ENCODE data around the gene GPX5.

GPX5 gene

DNA sequence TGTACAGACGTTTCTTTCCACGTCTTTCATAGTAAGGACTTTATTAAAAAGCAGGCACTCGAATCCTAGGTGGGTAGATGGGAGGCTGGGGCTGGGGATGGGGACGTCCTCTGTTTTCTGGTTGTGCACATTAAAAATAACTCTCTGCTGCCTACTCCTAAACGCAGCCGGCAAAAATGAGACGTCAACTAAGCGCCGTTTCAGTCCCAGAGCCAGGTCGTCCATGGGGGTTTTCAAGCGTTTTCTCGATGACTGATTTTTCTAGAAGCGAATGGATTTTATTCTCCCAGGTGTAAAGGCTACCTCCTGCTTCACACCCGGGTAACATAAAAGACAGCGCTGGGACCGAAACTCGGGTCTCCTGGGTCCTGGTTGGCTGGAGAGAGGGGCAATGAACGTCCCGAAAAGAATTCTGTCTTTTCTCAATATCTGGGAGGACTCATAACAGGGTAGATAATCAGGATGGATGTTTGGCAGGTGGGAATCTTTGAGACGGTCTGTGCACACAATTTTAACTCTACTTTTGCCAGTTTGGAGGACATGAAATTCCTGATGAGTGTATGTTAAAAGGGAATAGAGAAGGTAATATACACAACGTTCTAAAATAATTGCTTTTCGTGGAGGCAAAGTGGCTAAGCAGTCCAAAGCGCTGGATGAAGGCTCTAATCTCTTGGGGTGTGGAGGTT is 35.3 kb upstream of the GPX5 start:
- no peak for TF ChIP-seq CREB1 (IDR thresholded peaks at IDR 0.05; ENCODE audit: low read depth)

DNA sequence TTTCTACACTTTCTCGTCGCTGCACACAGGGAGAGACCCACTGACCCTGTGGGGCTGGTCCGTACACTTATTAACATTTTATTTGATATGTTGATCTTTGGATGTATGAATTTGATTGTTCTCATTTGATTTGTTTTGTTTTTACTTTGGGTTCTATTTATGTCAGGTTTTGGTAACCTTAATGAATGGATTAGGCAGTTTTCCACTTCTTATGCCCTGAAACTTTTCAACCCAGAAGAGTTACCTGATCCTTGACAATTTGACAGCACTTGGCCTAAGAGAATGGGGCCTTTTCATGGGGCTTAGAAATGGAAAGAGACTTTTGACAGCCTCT is 33.7 kb upstream of the GPX5 start:
- TF ChIP-seq, protein P1, sequence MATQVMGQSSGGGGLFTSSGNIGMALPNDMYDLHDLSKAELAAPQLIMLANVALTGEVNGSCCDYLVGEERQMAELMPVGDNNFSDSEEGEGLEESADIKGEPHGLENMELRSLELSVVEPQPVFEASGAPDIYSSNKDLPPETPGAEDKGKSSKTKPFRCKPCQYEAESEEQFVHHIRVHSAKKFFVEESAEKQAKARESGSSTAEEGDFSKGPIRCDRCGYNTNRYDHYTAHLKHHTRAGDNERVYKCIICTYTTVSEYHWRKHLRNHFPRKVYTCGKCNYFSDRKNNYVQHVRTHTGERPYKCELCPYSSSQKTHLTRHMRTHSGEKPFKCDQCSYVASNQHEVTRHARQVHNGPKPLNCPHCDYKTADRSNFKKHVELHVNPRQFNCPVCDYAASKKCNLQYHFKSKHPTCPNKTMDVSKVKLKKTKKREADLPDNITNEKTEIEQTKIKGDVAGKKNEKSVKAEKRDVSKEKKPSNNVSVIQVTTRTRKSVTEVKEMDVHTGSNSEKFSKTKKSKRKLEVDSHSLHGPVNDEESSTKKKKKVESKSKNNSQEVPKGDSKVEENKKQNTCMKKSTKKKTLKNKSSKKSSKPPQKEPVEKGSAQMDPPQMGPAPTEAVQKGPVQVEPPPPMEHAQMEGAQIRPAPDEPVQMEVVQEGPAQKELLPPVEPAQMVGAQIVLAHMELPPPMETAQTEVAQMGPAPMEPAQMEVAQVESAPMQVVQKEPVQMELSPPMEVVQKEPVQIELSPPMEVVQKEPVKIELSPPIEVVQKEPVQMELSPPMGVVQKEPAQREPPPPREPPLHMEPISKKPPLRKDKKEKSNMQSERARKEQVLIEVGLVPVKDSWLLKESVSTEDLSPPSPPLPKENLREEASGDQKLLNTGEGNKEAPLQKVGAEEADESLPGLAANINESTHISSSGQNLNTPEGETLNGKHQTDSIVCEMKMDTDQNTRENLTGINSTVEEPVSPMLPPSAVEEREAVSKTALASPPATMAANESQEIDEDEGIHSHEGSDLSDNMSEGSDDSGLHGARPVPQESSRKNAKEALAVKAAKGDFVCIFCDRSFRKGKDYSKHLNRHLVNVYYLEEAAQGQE (IDR thresholded peaks at IDR 0.05; ENCODE audit: low read depth): no peak
- TF ChIP-seq, protein P2, sequence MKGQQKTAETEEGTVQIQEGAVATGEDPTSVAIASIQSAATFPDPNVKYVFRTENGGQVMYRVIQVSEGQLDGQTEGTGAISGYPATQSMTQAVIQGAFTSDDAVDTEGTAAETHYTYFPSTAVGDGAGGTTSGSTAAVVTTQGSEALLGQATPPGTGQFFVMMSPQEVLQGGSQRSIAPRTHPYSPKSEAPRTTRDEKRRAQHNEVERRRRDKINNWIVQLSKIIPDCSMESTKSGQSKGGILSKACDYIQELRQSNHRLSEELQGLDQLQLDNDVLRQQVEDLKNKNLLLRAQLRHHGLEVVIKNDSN (IDR thresholded peaks at IDR 0.05): no peak

DNA sequence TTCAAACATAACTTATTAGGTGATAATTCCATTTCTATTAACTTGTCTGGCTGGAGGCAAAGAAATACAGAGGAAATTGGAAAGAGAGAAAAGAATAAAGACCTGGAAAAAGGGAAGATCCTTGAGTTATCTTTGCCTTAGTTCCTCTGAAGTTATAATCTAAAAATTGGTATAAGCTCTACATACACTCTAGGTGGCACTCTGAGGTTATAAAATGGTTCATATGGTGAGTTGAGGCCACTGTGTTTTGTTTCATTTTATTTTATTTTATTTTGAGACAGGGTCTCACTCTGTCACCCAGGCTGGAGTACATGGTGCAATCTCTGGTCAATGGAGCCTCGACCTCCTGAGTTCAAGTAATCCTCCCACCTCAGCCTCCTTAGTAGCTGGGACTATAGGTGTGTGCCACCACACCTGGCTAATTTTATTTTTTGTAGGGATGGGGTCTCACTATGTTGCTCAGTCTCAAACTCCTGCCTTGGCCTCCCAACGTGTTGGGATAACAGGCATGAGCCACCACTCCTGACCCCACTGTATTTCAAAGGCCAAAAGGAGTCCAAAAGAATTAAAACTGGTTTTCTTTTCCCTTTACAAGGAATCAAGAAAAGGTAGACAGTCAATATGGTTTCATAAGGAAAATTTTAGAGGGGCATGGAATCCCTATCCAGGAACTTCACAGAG is 29.4 kb upstream of the GPX5 start:
- TF ChIP-seq RAD21 (IDR thresholded peaks at IDR 0.05; ENCODE audit: low read depth) (peak; percentile 38; the same call in 1 of the 2 replicates), CREB1 (IDR thresholded peaks at IDR 0.05; ENCODE audit: low read depth) (no peak)

DNA sequence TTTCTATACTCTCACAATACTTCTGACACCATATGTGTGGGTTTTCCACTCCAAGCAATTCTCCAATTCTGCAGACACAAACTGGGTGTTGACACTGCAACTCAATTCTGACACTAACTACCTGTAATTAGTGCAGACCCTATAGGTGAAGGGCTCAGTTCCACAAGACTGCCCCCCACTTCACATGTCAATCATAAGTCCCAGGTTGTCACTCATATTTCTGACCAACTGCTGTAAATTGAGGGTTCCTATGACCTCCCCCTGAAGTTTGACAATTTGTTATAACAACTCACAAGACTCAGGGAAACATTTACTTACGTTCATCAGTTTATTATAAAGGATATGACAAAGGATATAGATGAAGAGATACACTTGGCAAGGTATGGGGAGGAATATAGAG is 28.4 kb upstream of the GPX5 start:
- no peak for TF ChIP-seq ZBTB7A (IDR thresholded peaks at IDR 0.05; ENCODE audit: low read depth)
- no peak for TF ChIP-seq CREB1 (IDR thresholded peaks at IDR 0.05; ENCODE audit: low read depth)
- TF ChIP-seq, protein P2 (IDR thresholded peaks at IDR 0.05): no peak
- no peak for TF ChIP-seq TAF1 (IDR thresholded peaks at IDR 0.05; ENCODE audit: low read depth)
- no peak for TF ChIP-seq RAD21 (IDR thresholded peaks at IDR 0.05; ENCODE audit: low read depth)
- TF ChIP-seq, protein P1 (IDR thresholded peaks at IDR 0.05; ENCODE audit: low read depth): no peak
- no peak for TF ChIP-seq TCF12 (IDR thresholded peaks at IDR 0.05; ENCODE audit: low read depth)
- no peak for TF ChIP-seq YY1 (IDR thresholded peaks at IDR 0.05; ENCODE audit: low read depth)

DNA sequence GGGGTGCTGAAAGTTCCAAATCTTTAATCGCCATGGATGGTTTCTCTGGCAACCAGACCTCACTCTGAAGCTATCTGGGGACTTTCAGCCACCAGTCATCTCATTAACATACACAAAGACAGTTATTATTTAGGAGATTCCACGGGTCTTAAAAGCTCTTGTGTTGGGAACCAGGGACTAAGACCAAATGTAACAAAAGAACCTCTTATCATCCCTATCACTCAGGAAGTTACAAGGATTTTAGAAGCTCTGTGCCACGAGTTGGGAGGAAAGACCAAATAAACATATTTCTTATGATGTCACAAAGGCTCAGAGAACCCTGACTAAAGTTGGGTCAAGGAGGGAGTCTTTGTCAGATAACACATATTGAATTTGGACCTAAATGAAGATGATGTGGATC is 27.8 kb upstream of the GPX5 start:
- TF ChIP-seq, protein P1 (IDR thresholded peaks at IDR 0.05; ENCODE audit: low read depth): no peak
- TF ChIP-seq NFIC (IDR thresholded peaks at IDR 0.05) (no peak), EGR1 (IDR thresholded peaks at IDR 0.05) (no peak)

DNA sequence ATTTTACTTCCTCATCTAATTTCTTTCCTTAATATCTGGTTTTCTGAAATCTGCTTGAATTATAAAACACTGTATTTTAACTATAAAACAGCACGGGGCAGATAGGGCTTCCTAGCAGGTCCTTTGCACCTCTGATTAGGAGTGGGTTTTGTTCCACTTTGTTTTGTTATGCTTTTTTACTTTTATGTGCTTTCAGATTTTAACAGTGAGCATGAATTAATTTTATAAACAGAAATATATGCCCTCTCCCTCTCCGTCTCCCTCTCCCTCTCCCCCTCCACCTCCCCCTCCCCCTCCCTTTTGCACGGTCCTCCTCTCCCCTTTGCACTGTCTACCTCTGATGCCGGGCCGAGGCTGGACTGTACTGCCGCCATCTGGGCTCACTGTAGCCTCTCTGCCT is 24.4 kb upstream of the GPX5 start:
- no peak for TF ChIP-seq TCF12 (IDR thresholded peaks at IDR 0.05; ENCODE audit: low read depth)
- TF ChIP-seq, protein P3, sequence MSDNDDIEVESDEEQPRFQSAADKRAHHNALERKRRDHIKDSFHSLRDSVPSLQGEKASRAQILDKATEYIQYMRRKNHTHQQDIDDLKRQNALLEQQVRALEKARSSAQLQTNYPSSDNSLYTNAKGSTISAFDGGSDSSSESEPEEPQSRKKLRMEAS (IDR thresholded peaks at IDR 0.05): no peak
- TF ChIP-seq FOXM1 (IDR thresholded peaks at IDR 0.05; ENCODE audit: borderline replicate concordance, low read depth): no peak
- no peak for TF ChIP-seq EP300 (IDR thresholded peaks at IDR 0.05; ENCODE audit: borderline replicate concordance)
